Endodermal cell (in vitro differentiated cells): ENCODE data around the gene AUTS2. TPM values are rescaled to one million over a fixed set of nuclear protein-coding genes. Genes with fewer than 3 reads are reported as not detected.

Source experiments
- DNase-seq: peaks from one replicate; pipeline ENCODE4 v3.0.0-alpha.2; 2017
- H3K27ac ChIP-seq: 2 replicates; pipeline ENCODE4 v1.5.1; 2013; ENCODE audit warnings: mild to moderate bottlenecking, low read depth, low read length, moderate library complexity
- H3K27me3 ChIP-seq: 2 replicates; pipeline ENCODE4 v1.6.1; 2013; ENCODE audit warnings: mild to moderate bottlenecking, low read length, moderate library complexity; ENCODE audit not compliant: insufficient read depth, control insufficient read depth, poor library complexity, severe bottlenecking
- H3K36me3 ChIP-seq: 2 replicates; pipeline ENCODE4 v1.7.0; 2013; ENCODE audit warnings: mild to moderate bottlenecking, low read length, moderate library complexity; ENCODE audit not compliant: control insufficient read depth, insufficient read depth
- H3K4me1 ChIP-seq: one replicate; pipeline ENCODE4 v1.7.0; 2013; ENCODE audit warnings: low read length; ENCODE audit not compliant: control insufficient read depth, insufficient read depth
- H3K4me3 ChIP-seq: 2 replicates; pipeline ENCODE4 v1.5.1; 2013; ENCODE audit warnings: mild to moderate bottlenecking, low read length, moderate library complexity
- H3K9ac ChIP-seq: 2 replicates; pipeline ENCODE4 v1.6.1; 2013; ENCODE audit warnings: mild to moderate bottlenecking, low read length, moderate library complexity; ENCODE audit not compliant: poor library complexity, severe bottlenecking; ENCODE audit errors: extremely low read depth
- H3K9me3 ChIP-seq: 2 replicates; pipeline ENCODE4 v1.6.1; 2013; ENCODE audit warnings: mild to moderate bottlenecking, low read length, moderate library complexity; ENCODE audit not compliant: control insufficient read depth
- H3K27ac Mint-ChIP-seq: 2 replicates; pipeline ENCODE4 v1.8.0; 2020; ENCODE audit warnings: mixed read lengths
- H3K27me3 Mint-ChIP-seq: 2 replicates; pipeline ENCODE4 v1.8.0; 2021; ENCODE audit warnings: mild to moderate bottlenecking, mixed read lengths; ENCODE audit not compliant: insufficient read depth
- H3K36me3 Mint-ChIP-seq: 2 replicates; pipeline ENCODE4 v1.8.0; 2020; ENCODE audit warnings: low read depth, mixed read lengths
- H3K4me1 Mint-ChIP-seq: 2 replicates; pipeline ENCODE4 v1.8.0; 2020; ENCODE audit warnings: mixed read lengths
- H3K4me3 Mint-ChIP-seq: 2 replicates; pipeline ENCODE4 v1.8.0; 2020; ENCODE audit warnings: mild to moderate bottlenecking, moderate library complexity, mixed read lengths
- H3K9me3 Mint-ChIP-seq: 2 replicates; pipeline ENCODE4 v1.8.0; 2020; ENCODE audit warnings: mild to moderate bottlenecking, mixed read lengths
- CTCF ChIP-seq: fragments of 200-600 bp; sonication (generic); conservative IDR thresholded peaks from 2 replicates; pipeline ENCODE4 v1.5.0; 2021; ENCODE audit warnings: antibody characterized with exemption, mild to moderate bottlenecking
- WGBS, 2 experiments: methylation state at CpG; one replicate each; pipeline versions ENCODE4 v1.1.5 to v1.1.7; 2013; ENCODE audit warnings: missing lambda C conversion rate in 2 of 2, mixed read lengths in 1 of 2; ENCODE audit not compliant: insufficient coverage in 1 of 2, insufficient read length in 1 of 2; 5-methylcytosine and 5-hydroxymethylcytosine counted together
- total RNA-seq, 2 donors: library from RNA; stranded (reverse); fragmentation: NEBNext Ultra II Directional in 1 of 2; extraction: Animal tissue kit (Norgen Biotek cat#: 25700) in 1 of 2; gene quantifications; 2 replicates in 1 of 2; 3 replicates in 1 of 2; pipeline ENCODE4 v1.2.1, GENCODE V29; 2021

Gene AUTS2
- total RNA-seq, 2 donors from 2014 or later = 76.8 to 106 TPM

GRCh38 chr7:69656077-69656476 lies 57.8 kb downstream of the AUTS2 start:
- DNase-seq = no peak
- H3K9me3 ChIP-seq = no peaks in the 10 kb centered on the region
- Mint-ChIP-seq H3K27ac (peak overlapping the region; percentile 3), H3K27me3 (no peaks in the 10 kb centered on the region), H3K4me1 (peaks cover 90% of the 10 kb centered on the region), H3K9me3 (no peaks in the 10 kb centered on the region), H3K4me3 (no peak overlapping the region), H3K36me3 (no peaks in the 10 kb centered on the region)
- no peak for TF ChIP-seq CTCF
- H3K9ac ChIP-seq = no peak overlapping the region
- H3K27ac ChIP-seq = no peak overlapping the region
- no peaks in the 10 kb centered on the region for H3K36me3 ChIP-seq
- peaks cover 48% of the 10 kb centered on the region for H3K4me1 ChIP-seq
- H3K4me3 ChIP-seq = peak overlapping the region; percentile 57
- WGBS, 2 experiments = 89 to 100% methylated on average over 2 of the region's 2 CpGs
- H3K27me3 ChIP-seq = no peaks in the 10 kb centered on the region

GRCh38 chr7:69656890-69657289 lies 58.6 kb downstream of the AUTS2 start:
- Histone ChIP-seq H3K27ac (no peak overlapping the region), H3K9ac (no peak overlapping the region), H3K4me3 (peak overlapping the region; percentile 57), H3K9me3 (no peaks in the 10 kb centered on the region), H3K4me1 (peaks cover 47% of the 10 kb centered on the region), H3K36me3 (no peaks in the 10 kb centered on the region), H3K27me3 (no peaks in the 10 kb centered on the region)
- H3K4me1 Mint-ChIP-seq = peaks cover 90% of the 10 kb centered on the region
- H3K27me3 Mint-ChIP-seq = no peaks in the 10 kb centered on the region
- H3K9me3 Mint-ChIP-seq = no peaks in the 10 kb centered on the region
- WGBS, 2 experiments = 39 to 52% methylated on average over 3 to 5 of the region's 5 CpGs
- peak overlapping the region; percentile 26 for H3K4me3 Mint-ChIP-seq
- no peak for TF ChIP-seq CTCF
- DNase-seq = no peak
- H3K27ac Mint-ChIP-seq = peak overlapping the region; percentile 3
- H3K36me3 Mint-ChIP-seq = no peaks in the 10 kb centered on the region

- Mint-ChIP-seq H3K27me3 (no peaks in the 10 kb centered on the region), H3K27ac (peak overlapping the region; percentile 3), H3K4me1 (peaks cover 90% of the 10 kb centered on the region), H3K4me3 (no peak overlapping the region), H3K36me3 (no peaks in the 10 kb centered on the region), H3K9me3 (no peaks in the 10 kb centered on the region)
- Histone ChIP-seq H3K9ac (no peak overlapping the region), H3K27me3 (no peaks in the 10 kb centered on the region), H3K4me3 (peak overlapping the region; percentile 57), H3K4me1 (peaks cover 43% of the 10 kb centered on the region), H3K9me3 (no peaks in the 10 kb centered on the region), H3K27ac (no peak overlapping the region), H3K36me3 (no peaks in the 10 kb centered on the region)
- no peak for TF ChIP-seq CTCF
- no peak for DNase-seq
- WGBS, 2 experiments = 55 to 68% methylated on average over 2 to 4 of the region's 4 CpGs
Observed at GRCh38 chr7:69657331-69657730, 59.1 kb downstream of the AUTS2 start.
